DND-41 (cell line): ENCODE data around the gene FMN1.

Experiments used
- CTCF ChIP-seq: IDR thresholded peaks from 2 replicates; pipeline ENCODE4 v1.5.1; 2012; ENCODE audit warnings: borderline replicate concordance, low read length, moderate library complexity, mild to moderate bottlenecking; ENCODE audit not compliant: poor library complexity, severe bottlenecking; ENCODE audit errors: extremely low read depth
- EZH2 ChIP-seq: IDR thresholded peaks from 3 replicates; pipeline ENCODE4 v1.6.1; 2012; ENCODE audit warnings: borderline replicate concordance, low read depth, mild to moderate bottlenecking, moderate library complexity, low read length, inconsistent platforms; ENCODE audit not compliant: severe bottlenecking

- TF ChIP-seq CTCF (no peak), EZH2 (no peak)
Measured at GRCh38 chr15:32870240-32871033, 324.1 kb downstream of the FMN1 start.
